ENCODE data around the gene EIF5.

Gene EIF5

GRCh38 chr14:103372552-103373304, 38.7 kb downstream of the EIF5 start:
- no peak for DNase-seq

GRCh38 chr14:103374121-103374520, 40.1 kb downstream of the EIF5 start:
- DNase-seq, result no peak

GRCh38 chr14:103377522-103378037, 43.5 kb downstream of the EIF5 start:
- no peak for DNase-seq

- no peak for DNase-seq
Measured at GRCh38 chr14:103378038-103378854, 44.2 kb downstream of the EIF5 start.

- DNase-seq, result no peak
Measured at GRCh38 chr14:103380719-103381377, 46.8 kb downstream of the EIF5 start.

- DNase-seq, result peak in 1 of 5 donors; percentile 8
Measured at GRCh38 chr14:103382376-103382775, 48.3 kb downstream of the EIF5 start.

- no peak for DNase-seq
Measured at GRCh38 chr14:103384450-103385151, 50.6 kb downstream of the EIF5 start.

GRCh38 chr14:103385152-103385928, 51.3 kb downstream of the EIF5 start, which contains the start of gene MARK3:
MARK3 (plus strand) TSS chr14:103385415; CDS start chr14:103386030, 615 bp downstream.
- DNase-seq, result peak; percentile 93 to 97 (median 94)

- peak in 4 of 5 donors; percentile 15 to 45 (median 24) for DNase-seq
Measured at GRCh38 chr14:103385929-103386712, 52.1 kb downstream of the EIF5 start.

- DNase-seq, result peak in 1 of 5 donors; percentile 9
Measured at GRCh38 chr14:103386713-103387329, 52.8 kb downstream of the EIF5 start.

- DNase-seq, result no peak
Measured at GRCh38 chr14:103388664-103389063, 54.6 kb downstream of the EIF5 start.

GRCh38 chr14:103390605-103391004, 56.6 kb downstream of the EIF5 start:
- no peak for DNase-seq

GRCh38 chr14:103391048-103391447, 57.0 kb downstream of the EIF5 start:
- DNase-seq, result peak in 4 of 5 donors; percentile 19 to 33 (median 28)

- DNase-seq, result no peak
Measured at GRCh38 chr14:103392106-103392505, 58.1 kb downstream of the EIF5 start.

GRCh38 chr14:103392572-103392971, 58.5 kb downstream of the EIF5 start:
- DNase-seq, result no peak

- DNase-seq, result no peak
Measured at GRCh38 chr14:103393070-103393469, 59.0 kb downstream of the EIF5 start.

- DNase-seq, result peak in 1 of 5 donors; percentile 10
Measured at GRCh38 chr14:103393676-103394626, 59.9 kb downstream of the EIF5 start.
